ENCODE data around the gene SERINC3. TPM values are rescaled to one million over a fixed set of nuclear protein-coding genes. Genes with fewer than 3 reads are reported as not detected.
A peak's percentile ranks its signal among the peaks of the same experiment; 100 is the strongest.

Gene SERINC3
- total RNA-seq, 3 donors from 2014 or later = 34.6 to 44.1 (median 37.9) TPM

GRCh38 chr20:44544263-44544662 lies 22.4 kb upstream of the SERINC3 start:
- H3K36me3 Mint-ChIP-seq (ENCODE audit: insufficient read depth) = no peaks in the 10 kb centered on the region
- no peaks in the 10 kb centered on the region for H3K9me3 Mint-ChIP-seq
- H3K27me3 Mint-ChIP-seq (ENCODE audit: low read depth) = peaks cover 9% of the 10 kb centered on the region
- ATAC-seq (no peak), DNase-seq (no peak)
- H3K4me3 Mint-ChIP-seq = no peak overlapping the region
- no peaks in the 10 kb centered on the region for H3K4me1 Mint-ChIP-seq (ENCODE audit: low read depth)

GRCh38 chr20:44543358-44543757 lies 21.5 kb upstream of the SERINC3 start:
- no peak for DNase-seq
- no peaks in the 10 kb centered on the region for H3K9me3 Mint-ChIP-seq
- H3K27me3 Mint-ChIP-seq (ENCODE audit: low read depth) = peaks cover 9% of the 10 kb centered on the region
- no peak for ATAC-seq
- no peaks in the 10 kb centered on the region for H3K36me3 Mint-ChIP-seq (ENCODE audit: insufficient read depth)
- H3K4me1 Mint-ChIP-seq (ENCODE audit: low read depth) = no peaks in the 10 kb centered on the region
- H3K4me3 Mint-ChIP-seq = no peak overlapping the region

GRCh38 chr20:44542890-44543289 lies 21.0 kb upstream of the SERINC3 start:
- DNase-seq (no peak), ATAC-seq (no peak)
- Mint-ChIP-seq H3K4me3 (no peak overlapping the region), H3K4me1 (ENCODE audit: low read depth) (no peaks in the 10 kb centered on the region), H3K36me3 (ENCODE audit: insufficient read depth) (no peaks in the 10 kb centered on the region), H3K27me3 (ENCODE audit: low read depth) (peaks cover 9% of the 10 kb centered on the region), H3K9me3 (no peaks in the 10 kb centered on the region)

GRCh38 chr20:44541992-44542391 lies 20.1 kb upstream of the SERINC3 start:
- ATAC-seq (no peak), DNase-seq (no peak)
- Mint-ChIP-seq H3K36me3 (ENCODE audit: insufficient read depth) (no peaks in the 10 kb centered on the region), H3K4me1 (ENCODE audit: low read depth) (no peaks in the 10 kb centered on the region), H3K27me3 (ENCODE audit: low read depth) (peaks cover 2% of the 10 kb centered on the region), H3K4me3 (no peak overlapping the region), H3K9me3 (no peaks in the 10 kb centered on the region)

GRCh38 chr20:44540834-44541233 lies 19.0 kb upstream of the SERINC3 start:
- Mint-ChIP-seq H3K4me1 (ENCODE audit: low read depth) (no peaks in the 10 kb centered on the region), H3K9me3 (no peaks in the 10 kb centered on the region), H3K27me3 (ENCODE audit: low read depth) (no peaks in the 10 kb centered on the region), H3K4me3 (no peak overlapping the region), H3K36me3 (ENCODE audit: insufficient read depth) (no peaks in the 10 kb centered on the region)
- ATAC-seq (no peak), DNase-seq (no peak)

- Mint-ChIP-seq H3K36me3 (ENCODE audit: insufficient read depth) (no peaks in the 10 kb centered on the region), H3K9me3 (no peaks in the 10 kb centered on the region), H3K4me3 (no peak overlapping the region), H3K27me3 (ENCODE audit: low read depth) (no peaks in the 10 kb centered on the region), H3K4me1 (ENCODE audit: low read depth) (no peaks in the 10 kb centered on the region)
- no peak for DNase-seq
- no peak for ATAC-seq
Observed at GRCh38 chr20:44537993-44538392, 16.1 kb upstream of the SERINC3 start.

GRCh38 chr20:44536175-44536574 lies 14.3 kb upstream of the SERINC3 start:
- ATAC-seq (no peak), DNase-seq (no peak)
- H3K4me1 Mint-ChIP-seq (ENCODE audit: low read depth) = peaks cover 4% of the 10 kb centered on the region
- H3K36me3 Mint-ChIP-seq (ENCODE audit: insufficient read depth) = no peaks in the 10 kb centered on the region
- H3K9me3 Mint-ChIP-seq = no peaks in the 10 kb centered on the region
- no peak overlapping the region for H3K4me3 Mint-ChIP-seq
- H3K27me3 Mint-ChIP-seq (ENCODE audit: low read depth) = peaks cover 2% of the 10 kb centered on the region

- H3K36me3 Mint-ChIP-seq (ENCODE audit: insufficient read depth) = no peaks in the 10 kb centered on the region
- ATAC-seq = no peak
- peaks cover 4% of the 10 kb centered on the region for H3K4me1 Mint-ChIP-seq (ENCODE audit: low read depth)
- no peak overlapping the region for H3K4me3 Mint-ChIP-seq
- H3K9me3 Mint-ChIP-seq = no peaks in the 10 kb centered on the region
- DNase-seq = no peak
- H3K27me3 Mint-ChIP-seq (ENCODE audit: low read depth) = peaks cover 6% of the 10 kb centered on the region
Observed at GRCh38 chr20:44533928-44534327, 12.1 kb upstream of the SERINC3 start.

- peak; percentile 65 to 69 for ATAC-seq
- Mint-ChIP-seq H3K4me1 (ENCODE audit: low read depth) (peaks cover 4% of the 10 kb centered on the region), H3K4me3 (no peak overlapping the region), H3K27me3 (ENCODE audit: low read depth) (peaks cover 6% of the 10 kb centered on the region), H3K36me3 (ENCODE audit: insufficient read depth) (no peaks in the 10 kb centered on the region), H3K9me3 (no peaks in the 10 kb centered on the region)
- no peak for DNase-seq
Observed at GRCh38 chr20:44532981-44533331, 11.1 kb upstream of the SERINC3 start.

- DNase-seq = no peak
Observed at GRCh38 chr20:44532259-44532980, 10.6 kb upstream of the SERINC3 start.

GRCh38 chr20:44528309-44528708 lies 6.4 kb upstream of the SERINC3 start:
- Mint-ChIP-seq H3K4me1 (ENCODE audit: low read depth) (peaks cover 5% of the 10 kb centered on the region), H3K4me3 (no peak overlapping the region), H3K27me3 (ENCODE audit: low read depth) (peaks cover 8% of the 10 kb centered on the region), H3K36me3 (ENCODE audit: insufficient read depth) (no peaks in the 10 kb centered on the region), H3K9me3 (no peaks in the 10 kb centered on the region)
- ATAC-seq (no peak), DNase-seq (no peak)

More at GRCh38 chr20:44532259-44532980, 10.6 kb upstream of the SERINC3 start:
- H3K9me3 Mint-ChIP-seq = no peaks in the 10 kb centered on the region
- H3K36me3 Mint-ChIP-seq (ENCODE audit: insufficient read depth) = no peaks in the 10 kb centered on the region
- H3K4me1 Mint-ChIP-seq (ENCODE audit: low read depth) = peaks cover 4% of the 10 kb centered on the region
- peak in 1 of 2 donors; percentile 6 for ATAC-seq
- no peak overlapping the region for H3K4me3 Mint-ChIP-seq
- peaks cover 6% of the 10 kb centered on the region for H3K27me3 Mint-ChIP-seq (ENCODE audit: low read depth)

GRCh38 chr20:44527716-44528199 lies 5.9 kb upstream of the SERINC3 start:
- Mint-ChIP-seq H3K4me3 (no peak overlapping the region), H3K9me3 (no peaks in the 10 kb centered on the region), H3K27me3 (ENCODE audit: low read depth) (peaks cover 8% of the 10 kb centered on the region), H3K4me1 (ENCODE audit: low read depth) (peaks cover 10% of the 10 kb centered on the region), H3K36me3 (ENCODE audit: insufficient read depth) (no peaks in the 10 kb centered on the region)
- ATAC-seq (no peak), DNase-seq (no peak)

GRCh38 chr20:44526129-44526528 lies 4.3 kb upstream of the SERINC3 start:
- peaks cover 19% of the 10 kb centered on the region for H3K4me1 Mint-ChIP-seq (ENCODE audit: low read depth)
- no peaks in the 10 kb centered on the region for H3K9me3 Mint-ChIP-seq
- no peak overlapping the region for H3K4me3 Mint-ChIP-seq
- no peaks in the 10 kb centered on the region for H3K36me3 Mint-ChIP-seq (ENCODE audit: insufficient read depth)
- no peak for DNase-seq
- H3K27me3 Mint-ChIP-seq (ENCODE audit: low read depth) = peaks cover 6% of the 10 kb centered on the region
- no peak for ATAC-seq

- no peak for DNase-seq
- Mint-ChIP-seq H3K27me3 (ENCODE audit: low read depth) (peaks cover 2% of the 10 kb centered on the region), H3K36me3 (ENCODE audit: insufficient read depth) (peaks cover 3% of the 10 kb centered on the region), H3K9me3 (no peaks in the 10 kb centered on the region), H3K4me3 (no peak overlapping the region), H3K4me1 (ENCODE audit: low read depth) (peaks cover 40% of the 10 kb centered on the region)
- no peak for ATAC-seq
Observed at GRCh38 chr20:44523746-44524145, 1.9 kb upstream of the SERINC3 start.

GRCh38 chr20:44522841-44523240 lies 971 bp upstream of the SERINC3 start:
- Mint-ChIP-seq H3K4me1 (ENCODE audit: low read depth) (peaks cover 46% of the 10 kb centered on the region), H3K27me3 (ENCODE audit: low read depth) (peaks cover 2% of the 10 kb centered on the region), H3K9me3 (no peaks in the 10 kb centered on the region), H3K4me3 (peak overlapping the region; percentile 89), H3K36me3 (ENCODE audit: insufficient read depth) (peaks cover 3% of the 10 kb centered on the region)
- no peak for ATAC-seq
- DNase-seq = no peak
